ENCODE results near the gene TK1. TPM values are rescaled to one million over a fixed set of nuclear protein-coding genes. Genes with fewer than 3 reads are reported as not detected.
A peak's percentile ranks its signal among the peaks of the same experiment; 100 is the strongest.

TK1 gene
- polyA plus RNA-seq, 1 experiment = 130 TPM

GRCh38 chr17:78200451-78200850, 13.6 kb upstream of the TK1 start:
- Histone ChIP-seq H3K4me3 (ENCODE audit: low read depth, low read length) (no peak overlapping the region), H3K36me3 (ENCODE audit: control insufficient read depth, insufficient read depth, low read length) (no peaks in the 10 kb centered on the region; the same call in 1 of the 2 replicates), H3K27me3 (ENCODE audit: control insufficient read depth, insufficient read depth, low read length) (no peaks in the 10 kb centered on the region)
- POLR2A ChIA-PET = no interaction called here
- DNase-seq (ENCODE audit: low read depth) = no peak
- CTCF ChIA-PET = interaction anchor here (1.1 kb wide), 1 partner anchor 15 kb away, joined by 3 read pairs; no protein-coding TSS in a partner anchor
- no peak for TF ChIP-seq CTCF (IDR thresholded peaks at IDR 0.05; ENCODE audit: insufficient read depth, low read depth, low read length)

- ChIA-PET CTCF (interaction anchor here (0.6 to 1.5 kb wide), 2 partner anchors 11 to 408 kb away, joined by 3 to 5 read pairs; partner anchors contain the start of gene TK1), POLR2A (no interaction called here)
Observed at GRCh38 chr17:78197147-78197832, 10.4 kb upstream of the TK1 start.

GRCh38 chr17:78196716-78197115, 9.9 kb upstream of the TK1 start:
- POLR2A ChIA-PET = no interaction called here
- no peak overlapping the region for H3K4me3 ChIP-seq (ENCODE audit: low read depth, low read length)
- CTCF ChIA-PET = no interaction called here
- H3K36me3 ChIP-seq (ENCODE audit: control insufficient read depth, insufficient read depth, low read length) = peaks cover 2% of the 10 kb centered on the region; the same call in 1 of the 2 replicates
- no peak for TF ChIP-seq CTCF (IDR thresholded peaks at IDR 0.05; ENCODE audit: insufficient read depth, low read depth, low read length)
- no peak for DNase-seq (ENCODE audit: low read depth)
- no peaks in the 10 kb centered on the region for H3K27me3 ChIP-seq (ENCODE audit: control insufficient read depth, insufficient read depth, low read length)

More at GRCh38 chr17:78197147-78197832, 10.4 kb upstream of the TK1 start:
- Histone ChIP-seq H3K27me3 (ENCODE audit: control insufficient read depth, insufficient read depth, low read length) (no peaks in the 10 kb centered on the region), H3K36me3 (ENCODE audit: control insufficient read depth, insufficient read depth, low read length) (peaks cover 2% of the 10 kb centered on the region; the same call in 1 of the 2 replicates), H3K4me3 (ENCODE audit: low read depth, low read length) (no peak overlapping the region)
- TF ChIP-seq CTCF (IDR thresholded peaks at IDR 0.05; ENCODE audit: insufficient read depth, low read depth, low read length) = no peak
- DNase-seq (ENCODE audit: low read depth) = no peak

GRCh38 chr17:78185981-78186691, 716 bp downstream of the TK1 start:
- DNase-seq (ENCODE audit: low read depth) = no peak
- peaks cover 2% of the 10 kb centered on the region; the same call in 1 of the 2 replicates for H3K36me3 ChIP-seq (ENCODE audit: control insufficient read depth, insufficient read depth, low read length)
- TF ChIP-seq CTCF (IDR thresholded peaks at IDR 0.05; ENCODE audit: insufficient read depth, low read depth, low read length) = no peak
- ChIA-PET CTCF (interaction anchor here (0.6 to 3.7 kb wide), 9 partner anchors 10 to 236 kb away, joined by 3 to 35 read pairs (median 4); no protein-coding TSS in a partner anchor), POLR2A (no interaction called here)
- no peaks in the 10 kb centered on the region for H3K27me3 ChIP-seq (ENCODE audit: control insufficient read depth, insufficient read depth, low read length)
- peak overlapping the region; percentile 56 for H3K4me3 ChIP-seq (ENCODE audit: low read depth, low read length)

GRCh38 chr17:78184868-78185267, 2.0 kb downstream of the TK1 start:
- no peak for DNase-seq (ENCODE audit: low read depth)
- Histone ChIP-seq H3K27me3 (ENCODE audit: control insufficient read depth, insufficient read depth, low read length) (no peaks in the 10 kb centered on the region), H3K36me3 (ENCODE audit: control insufficient read depth, insufficient read depth, low read length) (no peaks in the 10 kb centered on the region), H3K4me3 (ENCODE audit: low read depth, low read length) (no peak overlapping the region)
- ChIA-PET CTCF (interaction anchor here (0.7 to 3.7 kb wide), 4 partner anchors 9 to 72 kb away, joined by 3 to 35 read pairs (median 6); no protein-coding TSS in a partner anchor), POLR2A (no interaction called here)
- TF ChIP-seq CTCF (IDR thresholded peaks at IDR 0.05; ENCODE audit: insufficient read depth, low read depth, low read length) = no peak

Measured in BJ (cell line).